Mucosa of rectum (tissue), 2 donors: ENCODE measurements around the gene IGFBP7.

Experiments used
- H3K27ac ChIP-seq, 2 donors: one replicate each; pipeline ENCODE4 v1.7.0; 2013; ENCODE audit warnings: inconsistent platforms in 2 of 2, low read depth in 2 of 2, low read length in 2 of 2
- H3K27me3 ChIP-seq, 2 donors: one replicate each; pipeline ENCODE4 v1.7.0; 2013; ENCODE audit warnings: low read length in 2 of 2; ENCODE audit not compliant: control insufficient read depth in 2 of 2, insufficient read depth in 2 of 2
- H3K36me3 ChIP-seq, 2 donors: one replicate each; pipeline ENCODE4 v1.7.0; 2013; ENCODE audit warnings: low read length in 2 of 2; ENCODE audit not compliant: control insufficient read depth in 2 of 2, insufficient read depth in 2 of 2
- H3K4me1 ChIP-seq, 2 donors: one replicate each; pipeline ENCODE4 v1.7.0; 2013; ENCODE audit warnings: low read length in 2 of 2, mild to moderate bottlenecking in 1 of 2; ENCODE audit not compliant: control insufficient read depth in 2 of 2, insufficient read depth in 2 of 2
- H3K4me3 ChIP-seq, 2 donors: one replicate each; pipeline ENCODE4 v1.7.0; 2013; ENCODE audit warnings: low read length in 2 of 2
- H3K9ac ChIP-seq, 2 donors: one replicate each; pipeline ENCODE4 v1.7.0; 2013; ENCODE audit warnings: low read length in 2 of 2, low read depth in 1 of 2, mild to moderate bottlenecking in 1 of 2
- H3K9me3 ChIP-seq, 2 donors: one replicate each; pipeline ENCODE4 v1.7.0; 2013; ENCODE audit warnings: low read length in 2 of 2; ENCODE audit not compliant: control insufficient read depth in 2 of 2
- donor health status: healthy.
- donor health status: Normal muscosa, but diverticular disease.

IGFBP7 gene

GRCh38 chr4:57114973-57115372, 4.8 kb upstream of the IGFBP7 start:
- no peaks in the 10 kb centered on the region for H3K27me3 ChIP-seq
- peaks cover 9 to 12% of the 10 kb centered on the region in 2 donors for H3K4me1 ChIP-seq
- no peak overlapping the region for H3K9ac ChIP-seq
- H3K4me3 ChIP-seq = no peak overlapping the region
- H3K27ac ChIP-seq = no peak overlapping the region
- H3K36me3 ChIP-seq = no peaks in the 10 kb centered on the region
- H3K9me3 ChIP-seq = no peaks in the 10 kb centered on the region

- Histone ChIP-seq H3K4me3 (no peak overlapping the region), H3K36me3 (no peaks in the 10 kb centered on the region), H3K27ac (no peak overlapping the region), H3K9me3 (no peaks in the 10 kb centered on the region), H3K9ac (no peak overlapping the region), H3K4me1 (peaks cover 7 to 14% of the 10 kb centered on the region in 2 donors), H3K27me3 (peaks cover 6 to 7% of the 10 kb centered on the region in 2 donors)
These were observed 3.7 kb upstream of the IGFBP7 start for GRCh38 chr4:57113870-57114269.

- no peaks in the 10 kb centered on the region for H3K9me3 ChIP-seq
- H3K4me3 ChIP-seq = peak overlapping the region; percentile 70
- H3K4me1 ChIP-seq = peaks cover 7 to 13% of the 10 kb centered on the region in 2 donors
- no peaks in the 10 kb centered on the region for H3K36me3 ChIP-seq
- peaks cover 6 to 7% of the 10 kb centered on the region in 2 donors for H3K27me3 ChIP-seq
- peak overlapping the region; percentile 84 to 85 for H3K27ac ChIP-seq
- peak overlapping the region; percentile 52 to 79 for H3K9ac ChIP-seq
These were observed 691 bp upstream of the IGFBP7 start for GRCh38 chr4:57110640-57111511.

GRCh38 chr4:57109411-57109846, 756 bp downstream of the IGFBP7 start:
- peak overlapping the region; percentile 70 for H3K4me3 ChIP-seq
- peak overlapping the region; percentile 8 to 79 for H3K9ac ChIP-seq
- H3K27ac ChIP-seq = peak overlapping the region; percentile 84 to 85
- peaks cover 7 to 13% of the 10 kb centered on the region in 2 donors for H3K4me1 ChIP-seq
- H3K36me3 ChIP-seq = no peaks in the 10 kb centered on the region
- H3K9me3 ChIP-seq = no peaks in the 10 kb centered on the region
- H3K27me3 ChIP-seq = peaks cover 6 to 7% of the 10 kb centered on the region in 2 donors

- Histone ChIP-seq H3K9ac (no peak overlapping the region), H3K36me3 (no peaks in the 10 kb centered on the region), H3K27me3 (peaks cover 6 to 7% of the 10 kb centered on the region in 2 donors), H3K27ac (no peak overlapping the region), H3K4me1 (peaks cover 4 to 11% of the 10 kb centered on the region in 2 donors), H3K9me3 (no peaks in the 10 kb centered on the region), H3K4me3 (no peak overlapping the region)
These were observed 4.0 kb downstream of the IGFBP7 start for GRCh38 chr4:57106181-57106580.

GRCh38 chr4:57104706-57105560, 5.3 kb downstream of the IGFBP7 start:
- H3K9me3 ChIP-seq = no peaks in the 10 kb centered on the region
- H3K4me1 ChIP-seq = peaks cover 0 to 7% of the 10 kb centered on the region in 2 donors
- H3K9ac ChIP-seq = no peak overlapping the region
- H3K27me3 ChIP-seq = peaks cover 6 to 7% of the 10 kb centered on the region in 2 donors
- H3K27ac ChIP-seq = no peak overlapping the region
- H3K36me3 ChIP-seq = no peaks in the 10 kb centered on the region
- no peak overlapping the region for H3K4me3 ChIP-seq

GRCh38 chr4:57103051-57103450, 7.1 kb downstream of the IGFBP7 start:
- H3K9ac ChIP-seq = no peak overlapping the region
- H3K4me1 ChIP-seq = no peaks in the 10 kb centered on the region
- H3K9me3 ChIP-seq = no peaks in the 10 kb centered on the region
- no peak overlapping the region for H3K4me3 ChIP-seq
- peak overlapping the region; percentile 59 to 76 for H3K27ac ChIP-seq
- no peaks in the 10 kb centered on the region for H3K36me3 ChIP-seq
- no peaks in the 10 kb centered on the region for H3K27me3 ChIP-seq

GRCh38 chr4:57102050-57102624, 8.0 kb downstream of the IGFBP7 start:
- Histone ChIP-seq H3K9ac (no peak overlapping the region), H3K4me3 (no peak overlapping the region), H3K36me3 (no peaks in the 10 kb centered on the region), H3K9me3 (no peaks in the 10 kb centered on the region), H3K4me1 (peaks cover 0 to 3% of the 10 kb centered on the region in 2 donors), H3K27ac (peak overlapping the region; percentile 59 to 76), H3K27me3 (no peaks in the 10 kb centered on the region)

DNA sequence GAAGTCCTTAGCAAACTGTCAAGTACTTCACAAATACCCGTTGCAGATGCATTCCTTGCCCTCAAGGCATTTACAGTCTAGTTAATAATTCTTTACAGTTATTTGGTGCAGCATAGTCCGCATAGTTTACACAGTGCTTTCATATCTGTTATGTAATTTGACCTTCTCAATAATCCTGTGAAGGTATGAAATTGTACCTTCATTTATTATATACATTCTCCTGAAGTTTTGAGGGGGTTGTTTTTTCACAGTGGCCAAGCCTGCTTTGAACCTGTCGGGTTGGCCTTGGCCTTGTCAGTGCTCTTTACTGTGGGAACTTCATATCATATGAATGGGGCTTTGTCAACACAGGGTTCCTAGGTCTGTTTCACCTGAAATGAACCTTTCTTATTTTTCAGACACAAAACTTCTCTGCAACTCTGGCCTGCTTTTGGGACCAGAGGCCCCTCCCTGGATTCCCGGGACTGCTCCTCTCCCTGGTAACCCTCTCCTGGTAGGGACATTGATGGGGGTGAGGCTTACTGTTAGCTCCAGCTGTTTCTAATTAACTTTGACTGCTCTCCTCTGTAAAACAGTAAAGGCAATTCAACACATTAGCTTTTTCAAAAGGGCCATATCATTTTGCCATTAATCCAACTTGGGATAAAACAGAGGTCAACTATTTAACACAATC, 9.1 kb downstream of the IGFBP7 start:
- Histone ChIP-seq H3K4me3 (no peak overlapping the region), H3K9me3 (no peaks in the 10 kb centered on the region), H3K9ac (no peak overlapping the region), H3K27me3 (no peaks in the 10 kb centered on the region), H3K4me1 (peaks cover 0 to 3% of the 10 kb centered on the region in 2 donors), H3K36me3 (no peaks in the 10 kb centered on the region), H3K27ac (peak overlapping the region in 1 of 2 donors; percentile 76)
